Neural cell (in vitro differentiated cells): Measurements from ENCODE around the gene OSBPL5. TPM values are rescaled to one million over a fixed set of nuclear protein-coding genes. Genes with fewer than 3 reads are reported as not detected.

Experiments
- H2AFZ ChIP-seq: fragments of 200-600, 300-800 bp; sonication (generic), shearing (Covaris generic); 2 replicates; pipeline ENCODE4 v1.6.0; 2014; ENCODE audit warnings: low read depth, mild to moderate bottlenecking, antibody characterized with exemption, low read length, moderate library complexity
- H3F3A ChIP-seq: fragments of 200-600 bp; shearing (Covaris generic); 2 replicates; pipeline ENCODE4 v1.6.1; 2016; ENCODE audit warnings: mild to moderate bottlenecking, moderate library complexity, mixed read lengths, antibody characterized with exemption, low read length; ENCODE audit not compliant: insufficient read depth, poor library complexity, severe bottlenecking
- H3K27ac ChIP-seq: fragments of 200-600, 300-800 bp; sonication (generic), shearing (Covaris generic); 2 replicates; pipeline ENCODE4 v1.5.1; 2014; ENCODE audit warnings: mild to moderate bottlenecking, low read length, moderate library complexity
- H3K27me3 ChIP-seq: fragments of 300-800, 200-600 bp; sonication (generic), shearing (Covaris generic); 2 replicates; pipeline ENCODE4 v1.6.0; 2014; ENCODE audit warnings: mild to moderate bottlenecking, low read depth, low read length, moderate library complexity; ENCODE audit not compliant: insufficient read depth
- H3K36me3 ChIP-seq: fragments of 300-800, 200-600 bp; sonication (generic), shearing (Covaris generic); 2 replicates; pipeline ENCODE4 v1.5.1; 2014; ENCODE audit warnings: mild to moderate bottlenecking, antibody characterized with exemption, low read length, moderate library complexity; ENCODE audit not compliant: insufficient read depth
- H3K4me2 ChIP-seq: fragments of 300-800, 200-600 bp; sonication (generic), shearing (Covaris generic); 2 replicates; pipeline ENCODE4 v1.6.0; 2014; ENCODE audit warnings: mild to moderate bottlenecking, low read length
- H3K4me3 ChIP-seq: fragments of 300-800, 200-600 bp; sonication (generic), shearing (Covaris generic); 2 replicates; pipeline ENCODE4 v1.5.1; 2014; ENCODE audit warnings: mild to moderate bottlenecking, low read length, moderate library complexity
- H3K79me2 ChIP-seq: fragments of 200-600 bp; shearing (Covaris generic); replicated peaks from 2 replicates; pipeline ENCODE4 v1.6.0; 2014; ENCODE audit warnings: mild to moderate bottlenecking, low read length, moderate library complexity; ENCODE audit not compliant: insufficient read depth
- H3K9ac ChIP-seq: fragments of 300-800, 200-600 bp; sonication (generic), shearing (Covaris generic); 2 replicates; pipeline ENCODE4 v1.6.1; 2016; ENCODE audit warnings: mild to moderate bottlenecking, low read length, mixed read lengths
- H3K9me2 ChIP-seq: fragments of 200-600 bp; shearing (Covaris generic); 2 replicates; pipeline ENCODE4 v1.6.1; 2016; ENCODE audit warnings: mild to moderate bottlenecking, low read length, mixed read lengths; ENCODE audit not compliant: insufficient read depth
- H3K9me3 ChIP-seq: fragments of 200-600, 300-800 bp; sonication (generic), shearing (Covaris generic); 2 replicates; pipeline ENCODE4 v1.6.1; 2016; ENCODE audit warnings: mild to moderate bottlenecking, mixed run types, low read length, moderate library complexity, mixed read lengths
- H4K20me1 ChIP-seq: fragments of 200-600 bp; shearing (Covaris generic); 2 replicates; pipeline ENCODE4 v1.6.1; 2016; ENCODE audit warnings: mild to moderate bottlenecking, mixed run types; ENCODE audit not compliant: insufficient read depth
- CTCF ChIP-seq: fragments of 450-650 bp; IDR thresholded peaks from 2 replicates; pipeline ENCODE4 v1.5.1; 2014; ENCODE audit warnings: antibody characterized with exemption, mild to moderate bottlenecking, moderate library complexity; ENCODE audit not compliant: poor library complexity, severe bottlenecking
- EP300 ChIP-seq: fragments of 450-650 bp; conservative IDR thresholded peaks from 2 replicates; pipeline ENCODE4 v1.6.1; 2014; ENCODE audit warnings: antibody characterized with exemption, mild to moderate bottlenecking, moderate library complexity; ENCODE audit not compliant: poor library complexity, severe bottlenecking
- EZH2 ChIP-seq: fragments of 200-600, 300-800 bp; shearing (Covaris generic), sonication (generic); IDR thresholded peaks from 2 replicates; pipeline ENCODE4 v1.6.1; 2014; ENCODE audit warnings: antibody characterized with exemption, low read length, borderline replicate concordance, mild to moderate bottlenecking; ENCODE audit not compliant: insufficient read depth, poor library complexity, severe bottlenecking
- MXI1 ChIP-seq: fragments of 450-650 bp; conservative IDR thresholded peaks from 2 replicates; pipeline ENCODE4 v1.6.1; 2014; ENCODE audit warnings: antibody characterized with exemption, mild to moderate bottlenecking; ENCODE audit not compliant: poor library complexity, severe bottlenecking
- POLR2AphosphoS5 ChIP-seq: IDR thresholded peaks from 2 replicates; pipeline ENCODE4 v1.6.1; 2012
- RAD21 ChIP-seq: fragments of 450-650 bp; conservative IDR thresholded peaks from 2 replicates; pipeline ENCODE4 v1.6.1; 2014; ENCODE audit warnings: antibody characterized with exemption, mild to moderate bottlenecking, moderate library complexity
- SMC3 ChIP-seq: fragments of 450-650 bp; conservative IDR thresholded peaks from 2 replicates; pipeline ENCODE4 v1.6.1; 2014; ENCODE audit warnings: antibody characterized with exemption, mild to moderate bottlenecking, moderate library complexity; ENCODE audit not compliant: poor library complexity
- TAF1 ChIP-seq: IDR thresholded peaks from 2 replicates; pipeline ENCODE4 v1.6.1; 2012; ENCODE audit warnings: low read depth
- polyA plus RNA-seq: library from polyadenylated mRNA; depleted of rRNA; stranded (reverse); fragments of >200 nt; gene quantifications from 2 replicates; pipeline ENCODE4 v1.2.3, GENCODE V29; 2014
- TF ChIP-seq, protein P1 (sequence below): IDR thresholded peaks from 2 replicates; pipeline ENCODE4 v1.6.1; 2012; ENCODE audit warnings: borderline replicate concordance

Gene OSBPL5
- polyA plus RNA-seq, 1 donor from 2014 or later, result 49.1 TPM

- TF ChIP-seq POLR2AphosphoS5, result no peak
- no peak for TF ChIP-seq SMC3
- no peak for TF ChIP-seq EZH2
- no peak for TF ChIP-seq CTCF
- no peak for TF ChIP-seq EP300
- TF ChIP-seq, protein P1, sequence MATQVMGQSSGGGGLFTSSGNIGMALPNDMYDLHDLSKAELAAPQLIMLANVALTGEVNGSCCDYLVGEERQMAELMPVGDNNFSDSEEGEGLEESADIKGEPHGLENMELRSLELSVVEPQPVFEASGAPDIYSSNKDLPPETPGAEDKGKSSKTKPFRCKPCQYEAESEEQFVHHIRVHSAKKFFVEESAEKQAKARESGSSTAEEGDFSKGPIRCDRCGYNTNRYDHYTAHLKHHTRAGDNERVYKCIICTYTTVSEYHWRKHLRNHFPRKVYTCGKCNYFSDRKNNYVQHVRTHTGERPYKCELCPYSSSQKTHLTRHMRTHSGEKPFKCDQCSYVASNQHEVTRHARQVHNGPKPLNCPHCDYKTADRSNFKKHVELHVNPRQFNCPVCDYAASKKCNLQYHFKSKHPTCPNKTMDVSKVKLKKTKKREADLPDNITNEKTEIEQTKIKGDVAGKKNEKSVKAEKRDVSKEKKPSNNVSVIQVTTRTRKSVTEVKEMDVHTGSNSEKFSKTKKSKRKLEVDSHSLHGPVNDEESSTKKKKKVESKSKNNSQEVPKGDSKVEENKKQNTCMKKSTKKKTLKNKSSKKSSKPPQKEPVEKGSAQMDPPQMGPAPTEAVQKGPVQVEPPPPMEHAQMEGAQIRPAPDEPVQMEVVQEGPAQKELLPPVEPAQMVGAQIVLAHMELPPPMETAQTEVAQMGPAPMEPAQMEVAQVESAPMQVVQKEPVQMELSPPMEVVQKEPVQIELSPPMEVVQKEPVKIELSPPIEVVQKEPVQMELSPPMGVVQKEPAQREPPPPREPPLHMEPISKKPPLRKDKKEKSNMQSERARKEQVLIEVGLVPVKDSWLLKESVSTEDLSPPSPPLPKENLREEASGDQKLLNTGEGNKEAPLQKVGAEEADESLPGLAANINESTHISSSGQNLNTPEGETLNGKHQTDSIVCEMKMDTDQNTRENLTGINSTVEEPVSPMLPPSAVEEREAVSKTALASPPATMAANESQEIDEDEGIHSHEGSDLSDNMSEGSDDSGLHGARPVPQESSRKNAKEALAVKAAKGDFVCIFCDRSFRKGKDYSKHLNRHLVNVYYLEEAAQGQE, result no peak
- no peak for TF ChIP-seq TAF1
- no peak for TF ChIP-seq MXI1
- TF ChIP-seq RAD21, result no peak
- Histone ChIP-seq H3K4me3 (no peak overlapping the region), H3F3A (no peaks in the 10 kb centered on the region), H3K9ac (no peak overlapping the region), H3K9me2 (no peaks in the 10 kb centered on the region), H3K4me2 (no peak overlapping the region), H3K9me3 (no peaks in the 10 kb centered on the region), H3K79me2 (no peaks in the 10 kb centered on the region), H3K27ac (no peak overlapping the region), H3K36me3 (no peaks in the 10 kb centered on the region), H4K20me1 (no peaks in the 10 kb centered on the region), H2AFZ (no peak overlapping the region), H3K27me3 (no peaks in the 10 kb centered on the region)
These were observed 83.7 kb downstream of the OSBPL5 start for GRCh38 chr11:3081386-3081751.

DNA sequence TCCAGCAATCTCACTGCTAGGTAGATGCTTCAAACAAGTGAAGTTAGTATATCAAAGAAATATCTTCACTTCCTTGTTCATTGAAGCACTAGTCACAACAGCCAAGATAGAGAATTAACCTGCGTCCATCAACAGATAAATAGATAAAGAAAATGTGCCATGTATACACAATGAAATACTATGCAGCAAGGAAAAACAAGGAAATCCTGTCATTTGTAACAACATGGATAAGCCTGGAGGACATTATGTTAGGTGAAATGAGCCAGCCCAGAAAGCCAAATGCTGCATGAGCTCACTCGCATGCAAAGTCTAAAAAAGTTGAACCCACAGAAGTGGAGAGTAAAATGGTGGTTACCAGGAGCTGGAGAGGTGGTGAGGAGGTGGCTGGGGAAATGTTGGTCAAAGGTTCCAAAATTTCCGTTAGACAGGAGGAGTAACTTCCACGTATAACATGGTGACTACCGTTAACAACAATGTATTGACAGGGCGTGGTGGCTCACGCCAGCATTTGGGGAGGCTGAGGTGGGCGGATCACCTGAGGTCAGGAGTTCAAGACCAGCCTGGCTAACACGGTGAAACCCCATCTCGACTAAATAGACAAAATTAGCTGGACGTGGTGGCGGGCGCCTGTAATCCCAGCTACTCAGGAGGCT is 84.3 kb downstream of the OSBPL5 start:
- no peak for TF ChIP-seq POLR2AphosphoS5
- TF ChIP-seq, protein P1, result no peak
- no peak for TF ChIP-seq SMC3
- no peak for TF ChIP-seq EP300
- no peak for TF ChIP-seq MXI1
- TF ChIP-seq EZH2, result no peak
- TF ChIP-seq CTCF, result no peak
- no peak for TF ChIP-seq RAD21
- TF ChIP-seq TAF1, result no peak
- H3K4me2 ChIP-seq, result no peak overlapping the region
- H3K36me3 ChIP-seq, result no peaks in the 10 kb centered on the region
- H3K9me3 ChIP-seq, result no peaks in the 10 kb centered on the region
- no peaks in the 10 kb centered on the region for H3F3A ChIP-seq
- H3K9ac ChIP-seq, result no peak overlapping the region
- no peaks in the 10 kb centered on the region for H3K79me2 ChIP-seq
- H3K4me3 ChIP-seq, result no peak overlapping the region
- H4K20me1 ChIP-seq, result no peaks in the 10 kb centered on the region
- H3K9me2 ChIP-seq, result no peaks in the 10 kb centered on the region
- H2AFZ ChIP-seq, result no peak overlapping the region
- H3K27ac ChIP-seq, result no peak overlapping the region
- no peaks in the 10 kb centered on the region for H3K27me3 ChIP-seq
